ENCODE results near the gene TPO. TPM values are rescaled to one million over a fixed set of nuclear protein-coding genes. Genes with fewer than 3 reads are reported as not detected.

The TPO gene
- polyA plus RNA-seq, 3 donors, result not detected

DNA sequence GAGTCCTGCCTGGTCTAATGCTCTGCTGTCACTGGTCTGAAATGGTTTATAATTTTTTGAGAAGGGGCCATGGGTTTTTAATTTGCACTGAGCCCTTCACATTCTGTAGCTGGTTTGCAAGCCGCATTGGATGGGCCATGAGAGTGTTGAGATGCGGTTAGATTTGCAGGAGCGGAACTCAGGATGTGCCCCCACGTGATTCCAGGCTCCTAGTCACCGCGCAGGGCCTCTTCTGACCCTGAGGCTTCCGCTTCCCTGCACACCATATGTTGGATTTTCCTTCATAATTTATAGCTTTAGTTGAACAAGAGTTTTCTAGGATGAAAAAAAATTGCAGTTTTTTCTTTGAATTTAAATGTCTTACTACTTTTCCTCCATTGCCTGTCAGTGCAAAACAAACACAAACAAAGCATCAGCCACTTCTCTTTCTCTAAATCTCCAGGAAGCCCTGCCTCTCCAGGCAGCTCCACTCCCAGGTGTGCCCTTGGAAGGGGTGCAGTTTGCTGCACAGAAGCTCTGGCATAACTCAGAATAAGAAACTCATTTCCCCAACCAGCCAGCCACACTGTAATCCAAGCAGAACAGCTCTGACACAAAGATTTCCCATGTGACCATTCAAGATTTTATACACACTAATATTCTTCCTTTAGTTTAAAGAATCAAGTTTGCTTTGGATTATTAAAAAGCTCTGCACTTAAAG is 18.4 kb upstream of the TPO start:
- Mint-ChIP-seq H3K36me3 (no peaks in the 10 kb centered on the region), H3K9me3 (peaks cover 0 to 18% (median 2%) of the 10 kb centered on the region in 7 donors), H3K4me1 (peaks cover 13% of the 10 kb centered on the region), H3K27me3 (ENCODE audit: low read depth in 3 of 3) (peaks cover 8 to 14% (median 12%) of the 10 kb centered on the region in 3 donors), H3K27ac (no peak overlapping the region), H3K4me3 (no peak overlapping the region)
- TF ChIP-seq, protein P1, sequence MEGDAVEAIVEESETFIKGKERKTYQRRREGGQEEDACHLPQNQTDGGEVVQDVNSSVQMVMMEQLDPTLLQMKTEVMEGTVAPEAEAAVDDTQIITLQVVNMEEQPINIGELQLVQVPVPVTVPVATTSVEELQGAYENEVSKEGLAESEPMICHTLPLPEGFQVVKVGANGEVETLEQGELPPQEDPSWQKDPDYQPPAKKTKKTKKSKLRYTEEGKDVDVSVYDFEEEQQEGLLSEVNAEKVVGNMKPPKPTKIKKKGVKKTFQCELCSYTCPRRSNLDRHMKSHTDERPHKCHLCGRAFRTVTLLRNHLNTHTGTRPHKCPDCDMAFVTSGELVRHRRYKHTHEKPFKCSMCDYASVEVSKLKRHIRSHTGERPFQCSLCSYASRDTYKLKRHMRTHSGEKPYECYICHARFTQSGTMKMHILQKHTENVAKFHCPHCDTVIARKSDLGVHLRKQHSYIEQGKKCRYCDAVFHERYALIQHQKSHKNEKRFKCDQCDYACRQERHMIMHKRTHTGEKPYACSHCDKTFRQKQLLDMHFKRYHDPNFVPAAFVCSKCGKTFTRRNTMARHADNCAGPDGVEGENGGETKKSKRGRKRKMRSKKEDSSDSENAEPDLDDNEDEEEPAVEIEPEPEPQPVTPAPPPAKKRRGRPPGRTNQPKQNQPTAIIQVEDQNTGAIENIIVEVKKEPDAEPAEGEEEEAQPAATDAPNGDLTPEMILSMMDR (IDR thresholded peaks at IDR 0.05), result no peak
- Histone ChIP-seq H3K9me3 (replicated peaks in 1 of 2; ENCODE audit: control insufficient read depth in 1 of 2, insufficient read depth in 1 of 2, low read length in 2 of 2) (no peaks in the 10 kb centered on the region), H3K36me3 (replicated peaks in 1 of 2; ENCODE audit: control insufficient read depth in 1 of 2, insufficient read depth in 2 of 2, low read length in 2 of 2) (no peaks in the 10 kb centered on the region), H4K20me1 (ENCODE audit: insufficient read depth, low read length) (no peaks in the 10 kb centered on the region), H3K9ac (ENCODE audit: insufficient read depth, low read length, poor library complexity, severe bottlenecking) (no peak overlapping the region), H3K27me3 (ENCODE audit: control insufficient read depth in 2 of 2, insufficient read depth in 2 of 2, low read length in 2 of 2) (no peaks in the 10 kb centered on the region), H3K79me2 (ENCODE audit: insufficient read depth, low read length) (no peaks in the 10 kb centered on the region), H2AFZ (ENCODE audit: insufficient read depth, low read depth, low read length, poor library complexity, severe bottlenecking) (no peak overlapping the region), H3K4me3 (replicated peaks in 1 of 3; ENCODE audit: low read depth in 2 of 3, low read length in 3 of 3) (no peak overlapping the region), H3K27ac (ENCODE audit: low read depth in 1 of 2, low read length in 2 of 2) (no peak overlapping the region), H3K4me1 (ENCODE audit: control insufficient read depth in 1 of 2, insufficient read depth in 2 of 2, low read length in 2 of 2) (peaks cover 0 to 10% of the 10 kb centered on the region in 2 donors), H3K4me2 (replicated peaks; ENCODE audit: extremely low read depth, low read length, poor library complexity, severe bottlenecking) (no peak overlapping the region)
- no peak for DNase-seq
- intact Hi-C loops (cut with micrococcal nuclease), result no loop called here
- WGBS (ENCODE audit: insufficient coverage), result no CpG with 5 or more reads among the region's 7 CpGs

DNA sequence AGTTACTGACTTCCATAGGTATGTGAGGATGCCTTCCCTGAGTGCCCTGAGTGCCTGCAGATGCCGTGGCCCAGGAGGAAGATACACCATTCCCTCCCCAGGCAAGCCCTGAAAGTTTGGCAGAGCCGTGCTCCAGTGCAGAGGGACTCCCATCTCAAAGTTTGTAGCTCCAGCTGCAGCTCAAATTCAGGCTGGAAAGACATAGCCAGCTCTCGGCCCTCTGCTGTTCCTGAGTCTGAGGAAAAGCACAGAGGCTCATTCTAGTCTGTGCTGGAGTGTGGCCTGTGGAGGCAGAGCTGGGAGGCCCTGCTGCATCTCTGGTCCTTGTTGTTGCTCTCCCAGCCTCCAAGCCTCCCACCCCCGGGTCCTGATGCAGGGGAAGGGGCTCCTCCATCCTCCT is 15.9 kb upstream of the TPO start:
- no peak overlapping the region for H3K9ac ChIP-seq (ENCODE audit: insufficient read depth, low read length, poor library complexity, severe bottlenecking)
- H3K27me3 ChIP-seq (ENCODE audit: control insufficient read depth in 2 of 2, insufficient read depth in 2 of 2, low read length in 2 of 2), result no peaks in the 10 kb centered on the region
- H4K20me1 ChIP-seq (ENCODE audit: insufficient read depth, low read length), result no peaks in the 10 kb centered on the region
- Mint-ChIP-seq H3K27ac (no peak overlapping the region), H3K4me1 (peaks cover 24% of the 10 kb centered on the region), H3K36me3 (no peaks in the 10 kb centered on the region), H3K9me3 (peaks cover 0 to 24% (median 4%) of the 10 kb centered on the region in 7 donors), H3K4me3 (no peak overlapping the region), H3K27me3 (ENCODE audit: low read depth in 3 of 3) (peaks cover 11 to 19% (median 16%) of the 10 kb centered on the region in 3 donors)
- 83% methylated on average over 3 of the region's 4 CpGs for WGBS (ENCODE audit: insufficient coverage)
- TF ChIP-seq, protein P1 (IDR thresholded peaks at IDR 0.05), result no peak
- H3K4me1 ChIP-seq (ENCODE audit: control insufficient read depth in 1 of 2, insufficient read depth in 2 of 2, low read length in 2 of 2), result peaks cover 0 to 10% of the 10 kb centered on the region in 2 donors
- DNase-seq, result no peak
- no peak overlapping the region for H3K4me3 ChIP-seq (replicated peaks in 1 of 3; ENCODE audit: low read depth in 2 of 3, low read length in 3 of 3)
- no peaks in the 10 kb centered on the region for H3K36me3 ChIP-seq (replicated peaks in 1 of 2; ENCODE audit: control insufficient read depth in 1 of 2, insufficient read depth in 2 of 2, low read length in 2 of 2)
- H3K4me2 ChIP-seq (replicated peaks; ENCODE audit: extremely low read depth, low read length, poor library complexity, severe bottlenecking), result no peak overlapping the region
- H2AFZ ChIP-seq (ENCODE audit: insufficient read depth, low read depth, low read length, poor library complexity, severe bottlenecking), result no peak overlapping the region
- no peak overlapping the region for H3K27ac ChIP-seq (ENCODE audit: low read depth in 1 of 2, low read length in 2 of 2)
- intact Hi-C loops (cut with micrococcal nuclease), result no loop called here
- H3K9me3 ChIP-seq (replicated peaks in 1 of 2; ENCODE audit: control insufficient read depth in 1 of 2, insufficient read depth in 1 of 2, low read length in 2 of 2), result peaks cover 0 to 5% of the 10 kb centered on the region in 2 donors
- H3K79me2 ChIP-seq (ENCODE audit: insufficient read depth, low read length), result no peaks in the 10 kb centered on the region

Data from CD14-positive monocyte (primary cell).